Liver (tissue), 3 donors: ENCODE measurements around the gene SELENOO.

Source experiments
- CTCF ChIP-seq: fragments of 150-350 bp; IDR thresholded peaks from 2 replicates; pipeline ENCODE4 v1.5.1; 2017; ENCODE audit warnings: improper control_type of control experiment, low read depth, low read length; ENCODE audit not compliant: missing input control
- EGR1 ChIP-seq, 2 donors: IDR thresholded peaks; 2 replicates each; pipeline ENCODE4 v1.6.1; 2016 to 2018; ENCODE audit warnings: antibody characterized with exemption in 2 of 2, low read depth in 2 of 2
- FOXA1 ChIP-seq: IDR thresholded peaks from 2 replicates; pipeline ENCODE4 v1.6.1; 2016; ENCODE audit warnings: antibody characterized with exemption
- GABPA ChIP-seq, 2 donors: IDR thresholded peaks in 1 of 2; conservative IDR thresholded peaks in 1 of 2; 2 replicates each; pipeline ENCODE4 v1.6.1; 2016; ENCODE audit warnings: antibody characterized with exemption in 2 of 2, mild to moderate bottlenecking in 1 of 2, moderate library complexity in 1 of 2
- HNF4A ChIP-seq, 2 donors: conservative IDR thresholded peaks; 2 replicates each; pipeline ENCODE4 v1.6.1; 2016; ENCODE audit warnings: antibody characterized with exemption in 2 of 2, mild to moderate bottlenecking in 2 of 2
- NR2F2 ChIP-seq: IDR thresholded peaks from 2 replicates; pipeline ENCODE4 v1.6.1; 2016; ENCODE audit warnings: antibody characterized with exemption
- RAD21 ChIP-seq, 2 donors: IDR thresholded peaks; 2 replicates each; pipeline ENCODE4 v1.6.1; 2016; ENCODE audit warnings: antibody characterized with exemption in 2 of 2, mild to moderate bottlenecking in 2 of 2
- REST ChIP-seq: IDR thresholded peaks from 2 replicates; pipeline ENCODE4 v1.6.1; 2016; ENCODE audit warnings: antibody characterized with exemption, mild to moderate bottlenecking
- SP1 ChIP-seq: IDR thresholded peaks from 2 replicates; pipeline ENCODE4 v1.6.1; 2018; ENCODE audit warnings: antibody characterized with exemption, mild to moderate bottlenecking
- TAF1 ChIP-seq: conservative IDR thresholded peaks from 2 replicates; pipeline ENCODE4 v1.6.1; 2016; ENCODE audit warnings: antibody characterized with exemption, mild to moderate bottlenecking
- TF ChIP-seq, protein P1 (sequence below): IDR thresholded peaks from 2 replicates; pipeline ENCODE4 v1.6.1; 2016; ENCODE audit warnings: antibody characterized with exemption
- TF ChIP-seq, protein P2 (sequence below): IDR thresholded peaks from 2 replicates; pipeline ENCODE4 v1.6.1; 2016; ENCODE audit warnings: antibody characterized with exemption
- donor health status: healthy.
- donor health status: healthy.

- TF ChIP-seq CTCF (no peak), REST (no peak), RAD21 (IDR thresholded peaks at IDR 0.05) (no peak), TAF1 (no peak), GABPA (IDR thresholded peaks at IDR 0.05 in 1 of 2, conservative IDR thresholded peaks at IDR 0.05 in 1 of 2) (no peak), FOXA1 (no peak), EGR1 (IDR thresholded peaks at IDR 0.05; ENCODE audit: low read depth in 2 of 2) (no peak), SP1 (no peak), HNF4A (conservative IDR thresholded peaks at IDR 0.05) (no peak), NR2F2 (no peak)
- TF ChIP-seq, protein P1, sequence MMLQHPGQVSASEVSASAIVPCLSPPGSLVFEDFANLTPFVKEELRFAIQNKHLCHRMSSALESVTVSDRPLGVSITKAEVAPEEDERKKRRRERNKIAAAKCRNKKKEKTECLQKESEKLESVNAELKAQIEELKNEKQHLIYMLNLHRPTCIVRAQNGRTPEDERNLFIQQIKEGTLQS, result no peak
- TF ChIP-seq, protein P2, sequence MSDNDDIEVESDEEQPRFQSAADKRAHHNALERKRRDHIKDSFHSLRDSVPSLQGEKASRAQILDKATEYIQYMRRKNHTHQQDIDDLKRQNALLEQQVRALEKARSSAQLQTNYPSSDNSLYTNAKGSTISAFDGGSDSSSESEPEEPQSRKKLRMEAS, result no peak
These were observed 60.2 kb downstream of the SELENOO start for GRCh38 chr22:50260801-50261614.
